SK-N-SH (cell line): Measurements from ENCODE around the gene PPP1R12B. TPM values are rescaled to one million over a fixed set of nuclear protein-coding genes. Genes with fewer than 3 reads are reported as not detected.
A peak's percentile ranks its signal among the peaks of the same experiment; 100 is the strongest.

ENCODE experiments used
- CTCF ChIA-PET: fragments of 300-600, 350-600 bp; formaldehyde crosslinking; extraction: SDS; loops from one replicate; lab custom pipeline; 2021; lab: Yijun Ruan, JAX
- POLR2A ChIA-PET: fragments of 350-600 bp; sonication (Branson Sonifier 250); formaldehyde crosslinking; extraction: SDS; loops from one replicate; lab custom pipeline; 2020; ENCODE audit warnings: antibody characterized with exemption, inconsistent platforms; lab: Yijun Ruan, JAX
- DNase-seq: peaks from one replicate; pipeline ENCODE4 v3.0.0; 2012
- H2AFZ ChIP-seq: fragments of 200-600 bp; sonication (generic); 2 replicates; pipeline ENCODE4 v1.8.1; 2016; ENCODE audit warnings: antibody characterized with exemption, mild to moderate bottlenecking, low read depth
- H3F3A ChIP-seq: fragments of 200-600 bp; sonication (generic); replicated peaks from 2 replicates; pipeline ENCODE3; 2016; ENCODE audit warnings: antibody characterized with exemption, mild to moderate bottlenecking; ENCODE audit not compliant: insufficient read depth
- H3K27ac ChIP-seq, 2 experiments: fragments of 200-500 bp in 1 of 2; fragments of 200-600 bp in 1 of 2; sonication (Bioruptor generic) in 1 of 2; sonication (generic), shearing (Covaris generic) in 1 of 2; 2 replicates each; pipeline versions ENCODE4 v1.5.1 to v1.6.1; 2014 to 2016; ENCODE audit warnings: low read depth in 2 of 2, inconsistent platforms in 1 of 2, low read length in 1 of 2, mild to moderate bottlenecking in 1 of 2, mixed read lengths in 1 of 2
- H3K27me3 ChIP-seq: fragments of 200-600 bp; sonication (generic), shearing (Covaris generic); 2 replicates; pipeline ENCODE4 v1.6.1; 2016; ENCODE audit warnings: mixed run types; ENCODE audit not compliant: insufficient read depth
- H3K36me3 ChIP-seq, 2 experiments: fragments of 200-500 bp in 1 of 2; fragments of 200-600 bp in 1 of 2; sonication (Bioruptor generic) in 1 of 2; sonication (generic) in 1 of 2; replicated peaks in 1 of 2; 2 replicates each; pipeline versions ENCODE3 to v1.5.1; 2014 to 2016; ENCODE audit warnings: low read length in 1 of 2, mild to moderate bottlenecking in 1 of 2; ENCODE audit not compliant: insufficient read depth in 2 of 2, control insufficient read depth in 1 of 2
- H3K4me1 ChIP-seq, 2 experiments: fragments of 200-500 bp in 1 of 2; fragments of 200-600 bp in 1 of 2; sonication (Bioruptor generic) in 1 of 2; sonication (generic), shearing (Covaris generic) in 1 of 2; 2 replicates each; pipeline versions ENCODE4 v1.5.1 to v1.6.1; 2014 to 2016; ENCODE audit warnings: low read depth in 1 of 2, low read length in 1 of 2, mixed run types in 1 of 2; ENCODE audit not compliant: insufficient read depth in 2 of 2, control insufficient read depth in 1 of 2
- H3K4me2 ChIP-seq: fragments of 200-600 bp; sonication (generic), shearing (Covaris generic); 2 replicates; pipeline ENCODE4 v1.6.1; 2017; ENCODE audit warnings: mixed run types
- H3K4me3 ChIP-seq, 2 experiments: fragments of 200-500 bp in 1 of 2; fragments of 200-600 bp in 1 of 2; sonication (Bioruptor generic) in 1 of 2; sonication (generic), shearing (Covaris generic) in 1 of 2; 2 replicates each; pipeline versions ENCODE4 v1.5.1 to v1.8.1; 2014 to 2016; ENCODE audit warnings: low read depth in 2 of 2, inconsistent platforms in 1 of 2, low read length in 1 of 2, mild to moderate bottlenecking in 1 of 2, mixed read lengths in 1 of 2, moderate library complexity in 1 of 2
- H3K79me2 ChIP-seq: fragments of 200-600 bp; sonication (generic); 2 replicates; pipeline ENCODE4 v1.8.1; 2017; ENCODE audit warnings: mild to moderate bottlenecking; ENCODE audit not compliant: insufficient read depth
- H3K9ac ChIP-seq: fragments of 200-600 bp; sonication (generic); 2 replicates; pipeline ENCODE4 v1.6.1; 2017; ENCODE audit warnings: mixed run types
- H3K9me2 ChIP-seq: fragments of 200-600 bp; sonication (generic); 2 replicates; pipeline ENCODE4 v1.6.1; 2017; ENCODE audit warnings: mixed run types
- H3K9me3 ChIP-seq: fragments of 200-600 bp; sonication (generic); 2 replicates; pipeline ENCODE4 v1.6.1; 2017; ENCODE audit warnings: mixed run types, mild to moderate bottlenecking, moderate library complexity
- H4K20me1 ChIP-seq: fragments of 200-600 bp; sonication (generic); 2 replicates; pipeline ENCODE4 v1.6.1; 2017; ENCODE audit warnings: mild to moderate bottlenecking, mixed run types; ENCODE audit not compliant: insufficient read depth
- EZH2phosphoT487 ChIP-seq: fragments of 200-600 bp; sonication (generic); IDR thresholded peaks from 2 replicates; pipeline ENCODE4 v1.6.1; 2017; ENCODE audit warnings: low read depth, mixed run types, mild to moderate bottlenecking, antibody characterized with exemption, moderate library complexity, borderline replicate concordance
- FOXM1 ChIP-seq: IDR thresholded peaks from 2 replicates; pipeline ENCODE4 v1.4.0; 2012; ENCODE audit warnings: low read depth, mild to moderate bottlenecking
- GABPA ChIP-seq: IDR thresholded peaks from 2 replicates; pipeline ENCODE4 v1.4.0; 2012; ENCODE audit warnings: low read depth, mild to moderate bottlenecking
- MEF2A ChIP-seq: IDR thresholded peaks from 2 replicates; pipeline ENCODE4 v1.4.0; 2012; ENCODE audit warnings: low read depth, borderline replicate concordance
- MXI1 ChIP-seq: IDR thresholded peaks from 2 replicates; pipeline ENCODE4 v1.6.1; 2012; ENCODE audit warnings: mild to moderate bottlenecking, low read depth, low read length, improper control_type of control experiment
- NFIC ChIP-seq: IDR thresholded peaks from 2 replicates; pipeline ENCODE4 v1.4.0; 2012; ENCODE audit warnings: borderline replicate concordance
- POLR2AphosphoS5 ChIP-seq: IDR thresholded peaks from 2 replicates; pipeline ENCODE4 v1.6.1; 2012; ENCODE audit warnings: low read depth, low read length
- RAD21 ChIP-seq: IDR thresholded peaks from 2 replicates; pipeline ENCODE4 v1.6.1; 2012; ENCODE audit warnings: mild to moderate bottlenecking, low read length
- RCOR1 ChIP-seq: fragments of 150-350 bp; IDR thresholded peaks from 2 replicates; pipeline ENCODE4 v1.6.1; 2017; ENCODE audit warnings: antibody characterized with exemption, low read length
- RXRA ChIP-seq: IDR thresholded peaks from 2 replicates; pipeline ENCODE4 v1.4.0; 2012; ENCODE audit warnings: low read depth, mild to moderate bottlenecking, borderline replicate concordance
- SMC3 ChIP-seq: IDR thresholded peaks from 2 replicates; pipeline ENCODE4 v1.6.1; 2012; ENCODE audit warnings: low read depth, low read length, improper control_type of control experiment
- TAF1 ChIP-seq: IDR thresholded peaks from 2 replicates; pipeline ENCODE4 v1.6.1; 2012; ENCODE audit warnings: low read depth, mild to moderate bottlenecking, low read length, moderate library complexity, borderline replicate concordance
- TCF12 ChIP-seq: IDR thresholded peaks from 2 replicates; pipeline ENCODE4 v1.4.0; 2012
- YY1 ChIP-seq: IDR thresholded peaks from 2 replicates; pipeline ENCODE4 v1.4.0; 2012; ENCODE audit warnings: low read depth, mild to moderate bottlenecking
- WGBS: methylation state at CpG from one replicate; pipeline ENCODE4 v1.1.6; 2017; ENCODE audit warnings: low lambda C conversion rate; 5-methylcytosine and 5-hydroxymethylcytosine counted together
- polyA plus RNA-seq, 3 experiments: library from polyadenylated mRNA; depleted of rRNA; stranded (reverse); fragments of >200 nt; gene quantifications; 2 replicates each; pipeline ENCODE4 v1.2.3, GENCODE V29; 2012
- TF ChIP-seq, protein P1 (sequence below): IDR thresholded peaks from 2 replicates; pipeline ENCODE4; 2012
- TF ChIP-seq, protein P2 (sequence below): fragments of 200-600 bp; sonication (generic); IDR thresholded peaks from 2 replicates; pipeline ENCODE4 v1.6.1; 2017; ENCODE audit warnings: antibody characterized with exemption, mild to moderate bottlenecking, moderate library complexity
- TF ChIP-seq, protein P3 (sequence below): IDR thresholded peaks from 2 replicates; pipeline ENCODE4 v1.4.0; 2012; ENCODE audit warnings: low read depth, borderline replicate concordance
- TF ChIP-seq, protein P4 (sequence below): IDR thresholded peaks from 2 replicates; pipeline ENCODE4 v1.4.0; 2012; ENCODE audit warnings: low read depth

The PPP1R12B gene
- polyA plus RNA-seq, 1 of the 3 experiments (the other 2 are of a cell fraction), result 2.8 TPM

DNA sequence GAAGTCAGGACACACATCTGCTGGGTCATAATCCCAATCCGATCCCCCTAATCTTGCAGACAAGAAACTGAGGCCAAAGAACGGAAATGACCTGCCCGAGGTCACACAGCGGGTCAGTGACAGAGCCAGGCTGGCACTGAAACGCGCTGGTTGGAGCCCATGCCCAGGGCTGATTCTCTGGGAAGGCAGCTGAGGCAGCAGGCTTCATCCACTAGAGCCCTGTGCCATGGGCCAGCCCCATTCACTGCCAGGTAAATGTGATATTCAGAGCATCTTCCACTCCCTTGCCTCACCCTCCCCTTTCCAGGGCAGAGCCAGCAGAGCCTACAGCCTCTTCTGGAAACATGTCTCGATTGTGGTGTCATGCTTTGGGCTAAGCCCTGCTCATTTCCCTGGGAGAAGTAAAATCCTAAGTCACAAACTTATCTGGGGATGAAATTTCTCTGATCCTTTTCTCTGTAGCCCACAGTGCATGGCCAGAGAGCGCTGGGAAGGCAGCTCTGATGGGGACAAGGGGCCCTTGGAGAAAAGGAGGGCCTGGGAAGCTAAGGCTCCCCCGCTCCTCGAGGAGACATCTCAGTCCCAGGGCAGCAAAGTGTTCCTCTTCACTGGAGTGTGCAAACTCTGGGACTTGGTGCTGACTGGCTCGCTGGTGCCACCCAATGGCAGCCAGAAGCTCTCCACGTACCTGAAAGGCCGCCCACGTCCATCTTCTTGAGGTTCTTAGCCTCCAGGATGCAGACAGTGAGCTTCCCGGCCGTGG lies 251.4 kb downstream of the PPP1R12B start:
- DNase-seq, result peak; percentile 80
- Histone ChIP-seq H3K27me3 (no peaks in the 10 kb centered on the region), H3K79me2 (no peaks in the 10 kb centered on the region), H2AFZ (no peak overlapping the region), H3K27ac (peak overlapping the region; percentile 24 to 48; a peak in 2 of 4 replicates), H3K4me1 (peaks cover 0 to 7% of the 10 kb centered on the region in 2 experiments; a peak in 1 of 4 replicates), H3K9me2 (no peaks in the 10 kb centered on the region), H3K36me3 (no peaks in the 10 kb centered on the region), H3K4me3 (no peak overlapping the region)
- CTCF ChIA-PET, result interaction anchor here (0.6 to 5.1 kb wide), 53 partner anchors 11 to 265 kb away, joined by 3 to 57 read pairs (median 4); partner anchors contain the start of genes PPP1R12B, SYT2 and UBE2T
- WGBS, result 57% methylated on average over 11 of the region's 16 CpGs
- TF ChIP-seq, protein P1, sequence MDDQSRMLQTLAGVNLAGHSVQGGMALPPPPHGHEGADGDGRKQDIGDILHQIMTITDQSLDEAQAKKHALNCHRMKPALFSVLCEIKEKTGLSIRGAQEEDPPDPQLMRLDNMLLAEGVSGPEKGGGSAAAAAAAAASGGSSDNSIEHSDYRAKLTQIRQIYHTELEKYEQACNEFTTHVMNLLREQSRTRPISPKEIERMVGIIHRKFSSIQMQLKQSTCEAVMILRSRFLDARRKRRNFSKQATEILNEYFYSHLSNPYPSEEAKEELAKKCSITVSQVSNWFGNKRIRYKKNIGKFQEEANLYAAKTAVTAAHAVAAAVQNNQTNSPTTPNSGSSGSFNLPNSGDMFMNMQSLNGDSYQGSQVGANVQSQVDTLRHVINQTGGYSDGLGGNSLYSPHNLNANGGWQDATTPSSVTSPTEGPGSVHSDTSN, result peak; percentile 28; the same call in 1 of the 2 replicates
- no peak for TF ChIP-seq TCF12
- TF ChIP-seq SMC3, result peak; percentile 98
- TF ChIP-seq, protein P2, sequence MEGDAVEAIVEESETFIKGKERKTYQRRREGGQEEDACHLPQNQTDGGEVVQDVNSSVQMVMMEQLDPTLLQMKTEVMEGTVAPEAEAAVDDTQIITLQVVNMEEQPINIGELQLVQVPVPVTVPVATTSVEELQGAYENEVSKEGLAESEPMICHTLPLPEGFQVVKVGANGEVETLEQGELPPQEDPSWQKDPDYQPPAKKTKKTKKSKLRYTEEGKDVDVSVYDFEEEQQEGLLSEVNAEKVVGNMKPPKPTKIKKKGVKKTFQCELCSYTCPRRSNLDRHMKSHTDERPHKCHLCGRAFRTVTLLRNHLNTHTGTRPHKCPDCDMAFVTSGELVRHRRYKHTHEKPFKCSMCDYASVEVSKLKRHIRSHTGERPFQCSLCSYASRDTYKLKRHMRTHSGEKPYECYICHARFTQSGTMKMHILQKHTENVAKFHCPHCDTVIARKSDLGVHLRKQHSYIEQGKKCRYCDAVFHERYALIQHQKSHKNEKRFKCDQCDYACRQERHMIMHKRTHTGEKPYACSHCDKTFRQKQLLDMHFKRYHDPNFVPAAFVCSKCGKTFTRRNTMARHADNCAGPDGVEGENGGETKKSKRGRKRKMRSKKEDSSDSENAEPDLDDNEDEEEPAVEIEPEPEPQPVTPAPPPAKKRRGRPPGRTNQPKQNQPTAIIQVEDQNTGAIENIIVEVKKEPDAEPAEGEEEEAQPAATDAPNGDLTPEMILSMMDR, result peak; percentile 90
- no peak for TF ChIP-seq NFIC
- TF ChIP-seq RAD21, result peak; percentile 96
- TF ChIP-seq RXRA, result no peak
- TF ChIP-seq, all 33 proteins: peak for 4
- H3F3A ChIP-seq, result no peaks in the 10 kb centered on the region
- H3K4me2 ChIP-seq, result 0 out of 2 replicates have a peak overlapping the region, but pooled peaks have one; percentile 18
- no peaks in the 10 kb centered on the region for H4K20me1 ChIP-seq
- no peaks in the 10 kb centered on the region for H3K9me3 ChIP-seq
- POLR2A ChIA-PET, result no interaction called here
- H3K9ac ChIP-seq, result no peak overlapping the region

DNA sequence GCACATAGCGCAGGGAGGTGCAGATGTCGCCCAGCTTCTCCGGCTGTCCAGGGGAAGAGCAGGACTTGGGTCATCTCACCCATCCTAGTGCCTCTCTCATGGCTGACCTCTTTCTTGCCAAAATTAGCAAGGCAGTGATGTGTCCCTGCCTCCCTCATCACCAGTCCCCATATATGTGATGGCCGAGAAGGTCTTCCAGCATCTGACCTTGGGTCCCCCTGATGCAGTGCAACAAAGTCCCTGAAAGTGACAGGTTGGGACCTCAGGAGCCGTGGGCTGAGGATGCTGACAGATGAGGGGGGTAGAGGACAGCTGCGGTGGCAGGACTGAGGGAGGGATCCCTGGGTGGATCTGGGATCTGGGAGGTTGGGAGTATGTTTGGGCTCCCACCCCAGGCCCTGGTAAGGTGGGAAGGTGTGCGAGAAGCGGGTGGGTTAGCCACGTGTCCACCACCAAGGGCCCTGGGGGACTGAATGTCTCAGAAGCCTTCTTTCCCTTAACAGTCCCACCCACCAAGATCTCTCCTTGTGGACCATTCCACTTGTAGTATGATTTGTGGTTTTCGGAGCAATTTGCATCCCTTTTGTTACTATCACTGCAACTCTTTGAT lies 252.0 kb downstream of the PPP1R12B start:
- Histone ChIP-seq H2AFZ (no peak overlapping the region), H3K27me3 (no peaks in the 10 kb centered on the region), H3K4me1 (peaks cover 0 to 7% of the 10 kb centered on the region in 2 experiments; a peak in 1 of 4 replicates), H3K27ac (no peak overlapping the region), H3K9me3 (no peaks in the 10 kb centered on the region), H3K79me2 (no peaks in the 10 kb centered on the region), H3K36me3 (no peaks in the 10 kb centered on the region), H3K9me2 (no peaks in the 10 kb centered on the region), H4K20me1 (no peaks in the 10 kb centered on the region), H3K9ac (no peak overlapping the region), H3F3A (no peaks in the 10 kb centered on the region), H3K4me3 (no peak overlapping the region), H3K4me2 (no peak overlapping the region)
- DNase-seq, result no peak
- WGBS, result 59% methylated on average over 9 of the region's 10 CpGs
- CTCF ChIA-PET, result interaction anchor here (0.6 to 5.1 kb wide), 52 partner anchors 11 to 266 kb away, joined by 3 to 57 read pairs (median 4); partner anchors contain the start of genes PPP1R12B, SYT2 and UBE2T
- POLR2A ChIA-PET, result no interaction called here
- TF ChIP-seq, protein P1, result no peak
- TF ChIP-seq RXRA, result no peak
- no peak for TF ChIP-seq POLR2AphosphoS5
- TF ChIP-seq SMC3, result no peak
- no peak for TF ChIP-seq MEF2A
- TF ChIP-seq RAD21, result no peak
- TF ChIP-seq MXI1, result no peak
- no peak for TF ChIP-seq GABPA
- TF ChIP-seq RCOR1, result no peak
- TF ChIP-seq, protein P3, sequence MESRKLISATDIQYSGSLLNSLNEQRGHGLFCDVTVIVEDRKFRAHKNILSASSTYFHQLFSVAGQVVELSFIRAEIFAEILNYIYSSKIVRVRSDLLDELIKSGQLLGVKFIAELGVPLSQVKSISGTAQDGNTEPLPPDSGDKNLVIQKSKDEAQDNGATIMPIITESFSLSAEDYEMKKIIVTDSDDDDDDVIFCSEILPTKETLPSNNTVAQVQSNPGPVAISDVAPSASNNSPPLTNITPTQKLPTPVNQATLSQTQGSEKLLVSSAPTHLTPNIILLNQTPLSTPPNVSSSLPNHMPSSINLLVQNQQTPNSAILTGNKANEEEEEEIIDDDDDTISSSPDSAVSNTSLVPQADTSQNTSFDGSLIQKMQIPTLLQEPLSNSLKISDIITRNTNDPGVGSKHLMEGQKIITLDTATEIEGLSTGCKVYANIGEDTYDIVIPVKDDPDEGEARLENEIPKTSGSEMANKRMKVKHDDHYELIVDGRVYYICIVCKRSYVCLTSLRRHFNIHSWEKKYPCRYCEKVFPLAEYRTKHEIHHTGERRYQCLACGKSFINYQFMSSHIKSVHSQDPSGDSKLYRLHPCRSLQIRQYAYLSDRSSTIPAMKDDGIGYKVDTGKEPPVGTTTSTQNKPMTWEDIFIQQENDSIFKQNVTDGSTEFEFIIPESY, result no peak
- TF ChIP-seq TCF12, result no peak
- TF ChIP-seq FOXM1, result no peak
- TF ChIP-seq EZH2phosphoT487, result no peak
- TF ChIP-seq, protein P4, sequence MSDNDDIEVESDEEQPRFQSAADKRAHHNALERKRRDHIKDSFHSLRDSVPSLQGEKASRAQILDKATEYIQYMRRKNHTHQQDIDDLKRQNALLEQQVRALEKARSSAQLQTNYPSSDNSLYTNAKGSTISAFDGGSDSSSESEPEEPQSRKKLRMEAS, result no peak
- no peak for TF ChIP-seq YY1
- no peak for TF ChIP-seq TAF1
